Esophagus muscularis mucosa (tissue), 4 donors: ENCODE data around the gene DCP1B.

Experiments used
- CTCF ChIP-seq, 3 experiments: fragments of 200-600 bp in 2 of 3; fragments of 450-650 bp in 1 of 3; sonication (generic) in 2 of 3; IDR thresholded peaks; one replicate each; pipeline ENCODE4 v1.5.1; 2017 to 2019; ENCODE audit warnings: antibody characterized with exemption in 3 of 3, mild to moderate bottlenecking in 2 of 3, moderate library complexity in 1 of 3
- EP300 ChIP-seq: sonication (generic); formaldehyde crosslinking; IDR thresholded peaks from one replicate; pipeline ENCODE4 v1.6.1; 2017; ENCODE audit warnings: antibody characterized with exemption
- POLR2A ChIP-seq: fragments of 450-650 bp; IDR thresholded peaks from one replicate; pipeline ENCODE4 v1.6.1; 2017; ENCODE audit warnings: antibody characterized with exemption, moderate library complexity, mild to moderate bottlenecking, low read depth
- POLR2AphosphoS5 ChIP-seq, 2 donors: sonication (generic); formaldehyde crosslinking; IDR thresholded peaks; one replicate each; pipeline ENCODE4 v1.6.1; 2017; ENCODE audit warnings: antibody characterized with exemption in 2 of 2

GRCh38 chr12:1989111-1989510 is 15.1 kb downstream of the DCP1B start:
- no peak for TF ChIP-seq CTCF (IDR thresholded peaks at IDR 0.05)
- no peak for TF ChIP-seq POLR2AphosphoS5 (IDR thresholded peaks at IDR 0.05)
- no peak for TF ChIP-seq POLR2A
- TF ChIP-seq EP300 = no peak
